Dedifferentiated amniotic fluid mesenchymal stem cell (primary cell): ENCODE data around the gene CR2.
"Not testable (repeated sequence)": the region's sequence is repeated elsewhere in the genome, so short reads cannot be mapped to it uniquely, and the experiment has no call there.

Source experiments
- DNase-seq: peaks from one replicate; pipeline ENCODE4 v3.0.0-alpha.2; 2016; ENCODE audit errors: extremely low spot score

Gene CR2

GRCh38 chr1:207504438-207504837, 50.3 kb downstream of the CR2 start:
- no peak for DNase-seq

- DNase-seq, result no peak
These were observed 56.3 kb downstream of the CR2 start for GRCh38 chr1:207510444-207510843.

- no peak for DNase-seq
These were observed 60.8 kb downstream of the CR2 start for GRCh38 chr1:207514890-207515289.

- DNase-seq, result no peak
These were observed 62.6 kb downstream of the CR2 start for GRCh38 chr1:207516729-207517128.

GRCh38 chr1:207518608-207519236, 64.6 kb downstream of the CR2 start:
- no peak for DNase-seq

- no peak for DNase-seq
These were observed 65.6 kb downstream of the CR2 start for GRCh38 chr1:207519505-207520399.

- not testable (repeated sequence) for DNase-seq
These were observed 66.5 kb downstream of the CR2 start for GRCh38 chr1:207520400-207521345.

GRCh38 chr1:207525239-207525638, 71.1 kb downstream of the CR2 start:
- not testable (repeated sequence) for DNase-seq

- not testable (repeated sequence) for DNase-seq
These were observed 74.3 kb downstream of the CR2 start for GRCh38 chr1:207528401-207528800.

GRCh38 chr1:207536263-207536662, 82.1 kb downstream of the CR2 start:
- not testable (repeated sequence) for DNase-seq
